Transverse colon (tissue), 4 donors: Measurements from ENCODE around the gene POLR3GL. TPM values are rescaled to one million over a fixed set of nuclear protein-coding genes. Genes with fewer than 3 reads are reported as not detected.
A peak's percentile ranks its signal among the peaks of the same experiment; 100 is the strongest.

Source experiments
- DNase-seq: peaks from one replicate; pipeline ENCODE4 v3.0.0-alpha.2; 2019
- H3K27ac ChIP-seq, 4 donors: fragments of 200-600 bp; sonication (generic); 2 replicates each; pipeline ENCODE4 v1.5.1; 2016 to 2018; ENCODE audit warnings: inconsistent platforms in 4 of 4
- H3K27me3 ChIP-seq: fragments of 200-600 bp; sonication (generic); 2 replicates; pipeline ENCODE4 v1.5.1; 2017; ENCODE audit warnings: inconsistent platforms
- H3K36me3 ChIP-seq, 4 donors: fragments of 200-600 bp; sonication (generic); 2 replicates each; pipeline ENCODE4 v1.5.1; 2017 to 2019; ENCODE audit warnings: inconsistent platforms in 4 of 4
- H3K4me1 ChIP-seq, 4 donors: fragments of 200-600 bp; sonication (generic); 2 replicates each; pipeline ENCODE4 v1.5.1; 2017 to 2020; ENCODE audit warnings: inconsistent platforms in 4 of 4
- H3K4me3 ChIP-seq, 4 donors: fragments of 200-600 bp; sonication (generic); 1 replicate in 1 of 4; 2 replicates in 3 of 4; pipeline versions ENCODE4 v1.5.1 to v1.6.1; 2017 to 2019; ENCODE audit warnings: inconsistent platforms in 4 of 4
- H3K9me3 ChIP-seq, 2 donors: fragments of 200-600 bp; sonication (generic); 2 replicates each; pipeline ENCODE4 v1.5.1; 2017 to 2019; ENCODE audit warnings: inconsistent platforms in 2 of 2
- CTCF ChIP-seq, 5 experiments: fragments of 200-600 bp in 3 of 5; fragments of 450-650 bp in 2 of 5; sonication (generic) in 3 of 5; IDR thresholded peaks; 1 replicate in 2 of 5; 2 replicates in 3 of 5; pipeline ENCODE4 v1.5.1; 2016 to 2017; ENCODE audit warnings: antibody characterized with exemption in 5 of 5, inconsistent platforms in 3 of 5, mild to moderate bottlenecking in 2 of 5, moderate library complexity in 1 of 5
- EP300 ChIP-seq: sonication (generic); formaldehyde crosslinking; IDR thresholded peaks from one replicate; pipeline ENCODE4 v1.6.1; 2017; ENCODE audit warnings: antibody characterized with exemption, low read depth
- POLR2A ChIP-seq: fragments of 450-650 bp; IDR thresholded peaks from one replicate; pipeline ENCODE4 v1.6.1; 2016; ENCODE audit warnings: antibody characterized with exemption, mild to moderate bottlenecking, moderate library complexity
- POLR2AphosphoS5 ChIP-seq, 3 donors: sonication (generic); formaldehyde crosslinking; IDR thresholded peaks; one replicate each; pipeline ENCODE4 v1.6.1; 2016; ENCODE audit warnings: antibody characterized with exemption in 3 of 3
- WGBS, 2 donors: methylation state at CpG; one replicate each; pipeline ENCODE4 v1.1.5; 2018; ENCODE audit warnings: low coverage in 1 of 2; 5-methylcytosine and 5-hydroxymethylcytosine counted together
- in situ Hi-C, 4 donors: fragments of 200-750 bp; cut with MboI; loops; one replicate each; pipeline versions ENCODE4 v1.15.0 to v1.15.1; 2017; ENCODE audit warnings: low sequenced_read_pairs in 3 of 4, low pct_ligation_motif_present in 1 of 4, low pct_unique_long_range_greater_than_20kb in 1 of 4
- intact Hi-C: fragments of 100-400 bp; cut with DNase I; formaldehyde crosslinking; loops from one replicate; pipeline ENCODE4 v1.15.1; 2023; ENCODE audit warnings: low total_unique reads
- total RNA-seq, 4 donors: library from RNA; depleted of rRNA; stranded (reverse); fragments of >200 nt; gene quantifications; one replicate each; pipeline ENCODE4 v1.1.0, GENCODE V29; 2016

Gene POLR3GL
- total RNA-seq, 4 donors from 2014 or later, result 1.2 to 23.7 (median 14.4) TPM

- DNase-seq, result no peak
- 32 to 40% methylated on average over 3 to 15 of the region's 15 CpGs for WGBS, 2 donors
- peaks cover 50 to 64% (median 56%) of the 10 kb centered on the region in 4 donors for H3K4me1 ChIP-seq
- intact Hi-C loops, result no loop called here
- TF ChIP-seq POLR2AphosphoS5 (IDR thresholded peaks at IDR 0.05) (peak in 2 of 3 donors; percentile 49 to 67), POLR2A (peak; percentile 20), EP300 (no peak)
- no peaks in the 10 kb centered on the region for H3K27me3 ChIP-seq
- in situ Hi-C loops, result no loop called here
- H3K36me3 ChIP-seq, result no peaks in the 10 kb centered on the region
- no peaks in the 10 kb centered on the region for H3K9me3 ChIP-seq
- H3K4me3 ChIP-seq, result no peak overlapping the region
- peak overlapping the region; percentile 97 to 99 (median 98) for H3K27ac ChIP-seq
Measured at GRCh38 chr1:145985502-145986439, 21.3 kb downstream of the POLR3GL start.

DNA sequence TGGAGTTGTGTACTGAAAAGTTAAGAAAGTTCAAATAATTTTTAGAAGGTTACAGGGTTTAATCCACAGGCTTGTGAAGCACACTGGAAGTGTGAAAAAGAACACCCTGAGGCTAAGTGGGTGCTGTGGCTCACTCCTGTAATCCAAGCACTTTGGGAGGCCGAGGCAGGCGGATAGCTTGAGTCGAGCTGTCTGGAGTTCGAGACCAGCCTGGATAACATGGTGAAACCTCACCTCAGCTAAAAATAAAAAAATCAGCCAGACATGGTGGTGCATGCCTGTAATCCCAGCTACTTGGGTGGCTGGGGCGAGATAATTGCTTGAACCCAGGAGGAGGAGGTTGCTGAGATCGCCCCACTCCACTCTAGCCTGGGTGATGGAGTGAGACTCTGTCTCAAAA is 22.1 kb downstream of the POLR3GL start:
- H3K27me3 ChIP-seq, result no peaks in the 10 kb centered on the region
- peak overlapping the region; percentile 97 to 99 (median 98) for H3K27ac ChIP-seq
- in situ Hi-C loops, result no loop called here
- no peak overlapping the region for H3K4me3 ChIP-seq
- 90 to 98% methylated on average over 6 of the region's 6 CpGs for WGBS, 2 donors
- H3K4me1 ChIP-seq, result peaks cover 44 to 57% (median 51%) of the 10 kb centered on the region in 4 donors
- TF ChIP-seq EP300 (no peak), CTCF (IDR thresholded peaks at IDR 0.05) (no peak), POLR2A (no peak), POLR2AphosphoS5 (IDR thresholded peaks at IDR 0.05) (no peak)
- intact Hi-C loops, result no loop called here
- H3K9me3 ChIP-seq, result no peaks in the 10 kb centered on the region
- H3K36me3 ChIP-seq, result no peaks in the 10 kb centered on the region
- DNase-seq, result no peak

- no peak for DNase-seq
- 100% methylated on average over 1 of the region's 1 CpG for WGBS, 2 donors
- no peaks in the 10 kb centered on the region for H3K27me3 ChIP-seq
- intact Hi-C loops, result no loop called here
- H3K36me3 ChIP-seq, result peaks cover 0 to 7% (median 4%) of the 10 kb centered on the region in 4 donors
- in situ Hi-C loops, result no loop called here
- peaks cover 41 to 57% (median 47%) of the 10 kb centered on the region in 4 donors for H3K4me1 ChIP-seq
- no peak overlapping the region for H3K4me3 ChIP-seq
- peak overlapping the region; percentile 96 to 99 (median 98) for H3K27ac ChIP-seq
- H3K9me3 ChIP-seq, result no peaks in the 10 kb centered on the region
- TF ChIP-seq CTCF (IDR thresholded peaks at IDR 0.05) (no peak), POLR2A (peak; percentile 32), POLR2AphosphoS5 (IDR thresholded peaks at IDR 0.05) (peak in 2 of 3 donors; percentile 51 to 80)
Measured at GRCh38 chr1:145987926-145988325, 23.4 kb downstream of the POLR3GL start.

DNA sequence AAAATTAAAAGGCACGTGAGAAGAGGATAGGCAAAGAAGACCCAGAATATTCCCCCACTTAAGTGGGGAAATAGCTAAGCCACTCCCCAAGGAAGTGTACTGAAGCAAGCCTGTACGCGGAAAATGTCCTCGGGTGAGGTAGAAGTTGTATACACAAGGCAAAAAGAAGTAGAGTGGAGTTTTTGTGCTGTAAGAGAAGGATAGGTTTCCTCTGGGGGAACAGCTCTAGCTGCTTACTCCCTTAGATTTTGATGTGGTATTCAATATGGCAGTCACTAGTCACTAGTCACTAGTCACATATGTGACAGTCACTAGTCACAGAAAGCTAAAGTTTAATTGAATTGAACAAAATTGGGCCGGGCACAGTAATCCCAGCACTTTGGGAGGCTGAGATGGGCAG is 24.3 kb downstream of the POLR3GL start:
- no peak for TF ChIP-seq POLR2A
- no peak for TF ChIP-seq CTCF (IDR thresholded peaks at IDR 0.05)
- TF ChIP-seq POLR2AphosphoS5 (IDR thresholded peaks at IDR 0.05), result peak in 2 of 3 donors; percentile 34 to 81
- in situ Hi-C loops (no loop called here), intact Hi-C loops (no loop called here)
- Histone ChIP-seq H3K27me3 (no peaks in the 10 kb centered on the region), H3K4me1 (peaks cover 32 to 57% (median 46%) of the 10 kb centered on the region in 4 donors), H3K4me3 (no peak overlapping the region), H3K27ac (peak overlapping the region; percentile 96 to 99 (median 98)), H3K36me3 (peaks cover 0 to 15% (median 12%) of the 10 kb centered on the region in 4 donors), H3K9me3 (no peaks in the 10 kb centered on the region)
- peak; percentile 29 for DNase-seq
- 37 to 48% methylated on average over 2 to 5 of the region's 5 CpGs for WGBS, 2 donors
